ENCODE measurements around the gene IGSF22.

DNA sequence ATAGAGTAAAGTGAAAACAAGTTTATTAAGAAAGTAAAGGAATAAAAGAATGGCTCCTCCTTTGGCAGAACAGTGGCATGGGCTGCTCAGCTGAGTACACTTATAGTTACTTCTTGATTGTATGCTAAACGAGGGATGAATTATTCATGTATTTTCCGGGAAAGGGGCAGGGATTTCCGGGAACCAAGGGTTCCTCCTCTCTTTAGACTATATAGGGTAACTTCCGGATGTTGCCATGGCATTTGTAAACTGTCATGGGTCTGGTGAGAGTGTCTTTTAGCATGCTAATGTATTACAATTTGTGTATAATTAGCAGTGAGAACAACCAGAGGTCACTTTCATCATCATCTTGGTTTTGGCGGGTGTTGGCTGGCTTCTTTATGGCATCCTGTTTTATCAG is 68.3 kb downstream of the IGSF22 start:
- TF ChIP-seq, protein P1, sequence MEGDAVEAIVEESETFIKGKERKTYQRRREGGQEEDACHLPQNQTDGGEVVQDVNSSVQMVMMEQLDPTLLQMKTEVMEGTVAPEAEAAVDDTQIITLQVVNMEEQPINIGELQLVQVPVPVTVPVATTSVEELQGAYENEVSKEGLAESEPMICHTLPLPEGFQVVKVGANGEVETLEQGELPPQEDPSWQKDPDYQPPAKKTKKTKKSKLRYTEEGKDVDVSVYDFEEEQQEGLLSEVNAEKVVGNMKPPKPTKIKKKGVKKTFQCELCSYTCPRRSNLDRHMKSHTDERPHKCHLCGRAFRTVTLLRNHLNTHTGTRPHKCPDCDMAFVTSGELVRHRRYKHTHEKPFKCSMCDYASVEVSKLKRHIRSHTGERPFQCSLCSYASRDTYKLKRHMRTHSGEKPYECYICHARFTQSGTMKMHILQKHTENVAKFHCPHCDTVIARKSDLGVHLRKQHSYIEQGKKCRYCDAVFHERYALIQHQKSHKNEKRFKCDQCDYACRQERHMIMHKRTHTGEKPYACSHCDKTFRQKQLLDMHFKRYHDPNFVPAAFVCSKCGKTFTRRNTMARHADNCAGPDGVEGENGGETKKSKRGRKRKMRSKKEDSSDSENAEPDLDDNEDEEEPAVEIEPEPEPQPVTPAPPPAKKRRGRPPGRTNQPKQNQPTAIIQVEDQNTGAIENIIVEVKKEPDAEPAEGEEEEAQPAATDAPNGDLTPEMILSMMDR (IDR thresholded peaks at IDR 0.05) = no peak
- TF ChIP-seq POLR2AphosphoS5 (IDR thresholded peaks at IDR 0.05) (no peak), POLR2A (IDR thresholded peaks at IDR 0.05) (no peak), EP300 (IDR thresholded peaks at IDR 0.05) (no peak)

Measured in gastroesophageal sphincter (tissue), 3 donors.